MM.1S (cell line): Measurements from ENCODE around the gene MRPS18A.

Experiments
- CTCF ChIP-seq: fragments of 300-600 bp; sonication (generic); IDR thresholded peaks from 2 replicates; pipeline ENCODE4 v1.5.1; 2016; ENCODE audit warnings: antibody characterized with exemption, low read length, mixed read lengths
- EZH2 ChIP-seq: fragments of 300-600 bp; sonication (generic); optimal IDR thresholded peaks from 2 replicates; pipeline ENCODE3; 2017; ENCODE audit warnings: low read depth, mild to moderate bottlenecking, antibody characterized with exemption, low read length, mixed read lengths
- EZH2phosphoT487 ChIP-seq: fragments of 300-600 bp; sonication (generic); IDR thresholded peaks from 2 replicates; pipeline ENCODE4 v1.6.1; 2018; ENCODE audit warnings: antibody characterized with exemption, low read length

DNA sequence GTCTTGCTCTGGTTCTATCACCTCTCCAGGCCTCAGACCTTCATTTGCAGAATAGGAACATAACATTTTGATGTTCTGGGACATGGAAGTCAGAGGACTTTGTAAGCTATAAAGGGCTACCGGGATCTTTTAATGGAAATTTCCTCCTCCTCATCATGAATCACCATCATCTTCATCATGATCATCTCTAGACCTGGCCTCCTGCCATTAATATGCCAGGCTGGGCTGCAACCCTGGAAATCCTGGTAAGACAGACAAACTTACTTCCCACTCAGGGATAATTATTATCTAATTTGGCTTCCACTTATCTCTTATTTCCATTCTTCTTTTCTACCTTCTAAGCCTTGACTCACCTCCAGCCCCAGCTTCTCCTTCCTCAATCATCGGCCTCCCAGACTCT lies 41.0 kb upstream of the MRPS18A start:
- TF ChIP-seq CTCF = no peak
- TF ChIP-seq EZH2 = no peak
- TF ChIP-seq EZH2phosphoT487 = no peak
